ENCODE data around the gene POLR2E. TPM values are rescaled to one million over a fixed set of nuclear protein-coding genes. Genes with fewer than 3 reads are reported as not detected.

The POLR2E gene
- total and polyA plus RNA-seq, 9 of the 15 experiments (the other 6 are each of a cell fraction or from before 2014, with no cell fraction given): 3.4 to 413 (median 244) TPM

GRCh38 chr19:1111641-1112267 is 16.6 kb upstream of the POLR2E start:
- Histone ChIP-seq H4K20me1 (replicated peaks; ENCODE audit: control insufficient read depth, insufficient read depth, low read length) (no peaks in the 10 kb centered on the region), H3K36me3 (ENCODE audit: control insufficient read depth, insufficient read depth, low read length) (peaks cover 70% of the 10 kb centered on the region; the same call in 2 of the 3 replicates), H3K27me3 (ENCODE audit: control insufficient read depth in 2 of 2, insufficient read depth in 2 of 2, low read length in 2 of 2) (no peaks in the 10 kb centered on the region), H3K9me1 (ENCODE audit: control insufficient read depth, insufficient read depth, low read length) (no peaks in the 10 kb centered on the region), H3K79me2 (ENCODE audit: control insufficient read depth, insufficient read depth, low read length) (peaks cover 3% of the 10 kb centered on the region; the same call in 1 of the 3 replicates), H2AFZ (ENCODE audit: low read depth, low read length) (no peak overlapping the region), H3K4me3 (no peak overlapping the region), H3K27ac (ENCODE audit: extremely low read depth, low read depth, low read length) (peak overlapping the region; percentile 35; the same call in 2 of the 3 replicates), H3K9ac (ENCODE audit: insufficient read depth in 1 of 2, low read depth in 2 of 2, low read length in 2 of 2) (peak overlapping the region in 1 of 2 experiments; percentile 82; a peak in 1 of 4 replicates), H3K9me3 (replicated peaks; ENCODE audit: control insufficient read depth, insufficient read depth, low read depth, low read length) (no peaks in the 10 kb centered on the region), H3K4me1 (replicated peaks in 1 of 2; ENCODE audit: control insufficient read depth in 2 of 2, insufficient read depth in 2 of 2, low read length in 2 of 2) (peaks cover 9 to 83% of the 10 kb centered on the region in 2 experiments), H3K4me2 (ENCODE audit: insufficient read depth, low read length) (peak overlapping the region; percentile 53; the same call in 1 of the 2 replicates)
- no peak for ATAC-seq
- FAIRE-seq: no peak
- BruUV-seq (replicated peaks): no TSS peak
- TF ChIP-seq MAX (CRISPR knock-in tag; IDR thresholded peaks at IDR 0.05): 0 out of 2 replicates have a peak, but pooled peaks have one; percentile 7
- TF ChIP-seq ATF7 (IDR thresholded peaks at IDR 0.05): no peak
- no peak for DNase-seq (ENCODE audit: extremely low read depth in 1 of 4, low spot score in 3 of 4)
- CTCF ChIA-PET (ENCODE audit: low intra/inter-chr PET ratio): interaction anchor here (0.6 to 3.8 kb wide), 3 partner anchors 81 to 129 kb away, joined by 3 to 21 read pairs (median 21); partner anchors contain the start of gene ATP5F1D
- POLR2A ChIA-PET: interaction anchor here (0.7 to 2.3 kb wide), 7 partner anchors 8 to 157 kb away, joined by 3 to 14 read pairs (median 4); partner anchors contain the start of gene GPX4
- in situ Hi-C loops (cut with MboI): no loop called here
- WGBS (ENCODE audit: insufficient coverage, low coverage, missing lambda C conversion rate): 6% methylated on average over 9 of the region's 18 CpGs
- intact Hi-C loops (cut with micrococcal nuclease): loop anchor here (2.0 to 5.0 kb wide), 2 partner anchors 81 to 129 kb away; partner anchors contain the start of gene ATP5F1D

Measured in K562 (cell line).